ENCODE data around the gene ZNF580.

ZNF580 gene

GRCh38 chr19:55606817-55607216 lies 34.0 kb upstream of the ZNF580 start:
- DNase-seq: no peak

- DNase-seq: no peak
Measured at GRCh38 chr19:55609326-55609725, 31.5 kb upstream of the ZNF580 start.

- no peak for DNase-seq
Measured at GRCh38 chr19:55611300-55611982, 29.4 kb upstream of the ZNF580 start.

- no peak for DNase-seq
Measured at GRCh38 chr19:55611983-55612645, 28.7 kb upstream of the ZNF580 start.

- no peak for DNase-seq
Measured at GRCh38 chr19:55613396-55613795, 27.4 kb upstream of the ZNF580 start.

- DNase-seq: no peak
Measured at GRCh38 chr19:55613930-55614710, 26.7 kb upstream of the ZNF580 start.

GRCh38 chr19:55614711-55615542 lies 25.9 kb upstream of the ZNF580 start:
- DNase-seq: no peak

- DNase-seq: no peak
Measured at GRCh38 chr19:55615543-55616394, 25.0 kb upstream of the ZNF580 start.

GRCh38 chr19:55616395-55616875 lies 24.4 kb upstream of the ZNF580 start:
- DNase-seq: no peak

GRCh38 chr19:55617426-55617825 lies 23.4 kb upstream of the ZNF580 start:
- DNase-seq: no peak

GRCh38 chr19:55618426-55618825 lies 22.4 kb upstream of the ZNF580 start:
- no peak for DNase-seq

- DNase-seq: no peak
Measured at GRCh38 chr19:55619286-55619685, 21.5 kb upstream of the ZNF580 start.

- no peak for DNase-seq
Measured at GRCh38 chr19:55620410-55621204, 20.2 kb upstream of the ZNF580 start.

- no peak for DNase-seq
Measured at GRCh38 chr19:55621205-55621672, 19.6 kb upstream of the ZNF580 start.

- no peak for DNase-seq
Measured at GRCh38 chr19:55621673-55622231, 19.1 kb upstream of the ZNF580 start.

GRCh38 chr19:55622242-55622969 lies 18.4 kb upstream of the ZNF580 start:
- DNase-seq: no peak

- DNase-seq: no peak
Measured at GRCh38 chr19:55623130-55623529, 17.7 kb upstream of the ZNF580 start.

GRCh38 chr19:55623561-55623960 lies 17.2 kb upstream of the ZNF580 start:
- DNase-seq: no peak

GRCh38 chr19:55624109-55625003 lies 16.4 kb upstream of the ZNF580 start, which contains the start of gene ZNF784:
Gene ZNF784 (minus strand): TSS chr19:55624566. CDS start chr19:55624561, 5 bp downstream.
- peak; percentile 88 for DNase-seq

Data from NCI-H345 (cell line).